ENCODE measurements around the gene OTOA.
"Not testable (repeated sequence)": the region's sequence is repeated elsewhere in the genome, so short reads cannot be mapped to it uniquely, and the experiment has no call there.

The OTOA gene

GRCh38 chr16:21727344-21727743, 63.6 kb downstream of the OTOA start:
- DNase-seq: no peak

- not testable (repeated sequence) for DNase-seq
These were observed 67.5 kb downstream of the OTOA start for GRCh38 chr16:21731233-21731632.

DNA sequence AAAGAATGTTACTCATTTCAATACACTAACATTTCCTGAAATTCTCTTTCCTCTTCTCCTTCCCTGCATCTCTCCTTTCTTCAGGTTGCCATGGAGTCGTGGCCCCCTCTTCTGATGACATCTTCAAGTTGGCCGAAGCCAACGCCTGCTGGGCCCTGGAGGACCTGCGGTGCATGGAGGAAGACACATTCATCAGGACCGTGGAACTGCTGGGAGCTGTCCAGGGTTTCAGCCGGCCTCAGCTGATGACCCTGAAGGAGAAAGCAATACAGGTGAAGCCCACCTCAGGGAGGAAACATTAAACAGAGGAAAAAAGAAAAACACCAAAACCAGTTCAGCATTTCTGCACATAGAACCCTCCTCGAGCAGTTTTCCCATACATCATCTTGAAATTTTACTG, 76.9 kb downstream of the OTOA start:
- not testable (repeated sequence) for DNase-seq

- DNase-seq: not testable (repeated sequence)
These were observed 92.7 kb downstream of the OTOA start for GRCh38 chr16:21756192-21757079.

DNA sequence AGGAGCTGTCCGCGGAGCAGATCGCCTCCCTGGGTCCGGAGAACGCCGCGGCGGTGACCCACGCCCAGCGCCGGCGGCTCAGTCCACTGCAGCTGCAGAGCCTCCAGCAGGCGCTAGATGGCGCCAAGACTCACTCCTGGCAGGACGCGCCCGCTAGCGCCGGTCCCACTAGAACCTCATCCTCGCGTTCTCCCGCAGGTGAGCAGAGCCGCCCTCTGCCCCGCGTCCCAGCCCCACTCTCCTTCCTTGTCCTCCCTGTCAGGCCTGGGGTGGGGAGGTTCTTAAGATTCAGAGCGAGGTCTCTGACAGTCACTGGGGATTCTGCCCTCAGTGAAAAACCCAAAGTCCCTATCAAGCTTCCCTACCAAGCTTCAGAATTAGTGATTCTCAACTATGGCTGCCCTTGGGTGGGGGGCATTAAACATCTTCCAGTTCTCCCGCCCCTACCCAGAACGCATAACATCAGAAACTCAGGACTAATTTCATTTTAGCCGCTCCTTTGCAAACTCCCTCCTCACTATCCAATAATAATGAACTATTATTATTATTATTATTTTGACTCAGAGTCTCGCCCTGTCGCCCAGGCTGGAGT, 93.4 kb downstream of the OTOA start:
- not testable (repeated sequence) for DNase-seq

DNA sequence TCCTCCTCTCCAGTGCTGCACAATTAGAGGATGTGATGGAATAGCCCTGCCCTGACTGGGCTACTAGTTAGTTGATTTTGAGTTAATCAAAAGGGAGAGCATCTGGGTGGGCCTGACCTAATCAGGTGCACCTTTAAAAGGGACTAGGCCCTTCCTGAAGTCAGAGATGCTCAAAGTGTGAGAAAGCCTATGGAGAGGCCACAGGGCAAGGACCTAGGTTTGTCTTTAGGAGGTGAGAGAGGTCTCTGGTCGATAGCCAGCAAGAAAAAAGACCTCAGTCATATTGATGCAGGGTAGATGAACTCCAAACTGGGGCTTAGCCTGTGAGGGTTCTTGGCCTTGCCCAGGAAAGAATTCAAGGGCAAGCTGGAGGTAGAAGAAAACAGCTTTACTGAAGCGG, 104.5 kb downstream of the OTOA start:
- not testable (repeated sequence) for DNase-seq

- not testable (repeated sequence) for DNase-seq
These were observed 105.0 kb downstream of the OTOA start for GRCh38 chr16:21768810-21769209.

DNA sequence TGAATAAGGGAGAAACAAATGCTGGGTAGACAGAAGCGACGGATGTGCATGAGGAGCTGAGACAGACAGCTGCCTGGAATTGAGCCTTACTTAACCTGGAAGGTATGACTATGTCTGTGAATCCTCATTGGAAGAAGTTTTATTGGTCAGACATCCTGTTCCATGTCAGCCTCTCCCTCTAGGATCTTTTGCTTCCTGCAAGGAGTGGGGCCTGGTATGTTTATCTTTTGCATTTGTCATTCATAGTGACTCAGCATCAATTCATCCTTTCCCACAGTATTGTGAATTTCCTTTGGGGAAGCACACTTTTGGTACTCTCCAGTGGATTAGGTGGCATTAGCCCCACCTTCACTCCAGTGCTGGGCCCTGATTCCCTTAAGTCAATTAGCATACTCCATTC, 105.5 kb downstream of the OTOA start:
- not testable (repeated sequence) for DNase-seq

GRCh38 chr16:21770584-21770983, 106.8 kb downstream of the OTOA start:
- not testable (repeated sequence) for DNase-seq

DNA sequence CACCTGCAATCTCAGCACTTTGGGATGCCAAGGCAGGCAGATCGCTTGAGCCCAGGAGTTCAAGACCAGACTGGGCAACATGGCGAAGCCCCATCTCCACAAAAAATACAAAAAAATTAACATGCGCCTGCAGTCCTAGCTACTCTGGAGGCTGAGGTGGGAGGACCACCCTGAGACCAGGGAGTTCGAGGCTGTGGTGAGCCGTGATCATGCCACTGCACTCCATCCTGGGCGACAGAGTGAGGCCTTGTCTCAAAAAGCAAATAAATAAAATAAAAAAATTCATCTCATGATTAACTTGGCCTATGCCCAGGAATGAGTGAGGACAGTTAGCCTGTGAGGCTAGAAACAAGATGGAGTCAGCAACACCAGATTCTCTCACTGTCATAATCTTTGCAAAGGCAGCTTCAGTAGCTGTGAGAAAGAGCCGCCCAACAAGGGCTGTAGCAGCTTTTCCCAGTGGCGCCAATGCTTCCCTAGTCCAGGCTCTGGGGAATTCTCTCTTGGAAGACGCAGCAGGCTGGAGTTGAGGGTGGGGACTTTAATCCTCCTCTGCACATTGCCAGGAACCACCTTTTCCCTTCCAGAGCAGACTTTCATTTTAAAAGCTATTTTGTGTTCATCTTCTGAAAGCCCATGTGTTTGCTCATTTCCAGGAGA, 108.9 kb downstream of the OTOA start:
- not testable (repeated sequence) for DNase-seq

DNA sequence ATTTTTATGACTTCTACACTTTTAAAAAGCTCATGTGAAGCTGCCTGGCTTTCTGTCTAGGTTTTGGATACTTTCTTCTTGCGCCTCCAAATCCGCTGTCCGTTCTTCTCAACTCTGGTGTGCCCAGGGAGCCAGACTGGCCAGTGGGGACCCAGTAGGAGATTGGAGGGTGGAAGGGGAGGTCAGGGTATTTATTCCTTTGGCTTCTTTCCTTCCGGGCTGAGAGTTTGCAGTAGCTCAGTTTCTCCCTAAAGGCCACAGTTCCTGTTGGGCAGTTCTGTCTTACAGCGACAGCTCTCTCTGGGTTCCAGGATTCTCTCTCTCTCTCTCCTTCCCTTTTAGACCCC, 109.4 kb downstream of the OTOA start:
- DNase-seq: not testable (repeated sequence)

DNA sequence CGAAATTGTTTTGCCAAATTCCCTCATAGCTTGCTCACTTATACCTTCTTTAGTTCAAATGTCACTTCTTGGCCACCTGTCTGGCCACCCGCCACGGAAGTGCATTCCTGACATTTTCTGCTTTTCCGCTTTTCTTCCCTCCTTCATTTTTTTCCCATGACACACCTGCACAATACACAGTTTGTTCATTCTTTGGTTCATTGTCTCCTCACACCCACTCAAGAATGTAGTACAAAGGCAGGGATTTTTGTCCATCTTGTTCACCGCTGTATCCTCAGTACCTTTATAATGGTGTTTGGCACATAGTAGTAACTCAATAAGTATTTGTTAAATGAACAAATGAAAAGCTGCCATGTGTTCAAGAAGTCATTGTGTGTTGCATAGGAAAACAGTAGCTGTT, 116.8 kb downstream of the OTOA start:
- DNase-seq: not testable (repeated sequence)

GRCh38 chr16:21790506-21790905, 126.7 kb downstream of the OTOA start:
- DNase-seq: not testable (repeated sequence)

DNA sequence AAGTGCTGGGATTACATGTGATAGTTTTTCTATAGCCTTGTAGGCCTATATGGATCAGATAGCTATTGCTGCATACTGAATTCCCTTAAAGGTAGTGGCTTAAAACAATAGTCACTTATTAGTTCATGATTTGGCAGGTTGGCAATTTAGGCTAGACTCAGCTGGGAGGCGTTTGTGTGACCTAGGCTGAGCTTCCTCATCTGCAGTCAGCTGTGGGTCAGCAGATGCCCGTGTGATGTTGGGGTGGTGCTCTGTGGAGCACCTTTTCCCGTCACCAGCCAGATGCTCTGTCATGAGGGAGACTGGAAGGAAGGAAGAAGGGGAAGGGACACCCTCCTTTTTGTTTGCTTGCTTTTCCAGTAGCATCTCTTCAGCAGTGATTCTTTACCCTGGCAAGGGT, 129.5 kb downstream of the OTOA start:
- not testable (repeated sequence) for DNase-seq

- DNase-seq: not testable (repeated sequence)
These were observed 134.8 kb downstream of the OTOA start for GRCh38 chr16:21798601-21799000.

DNA sequence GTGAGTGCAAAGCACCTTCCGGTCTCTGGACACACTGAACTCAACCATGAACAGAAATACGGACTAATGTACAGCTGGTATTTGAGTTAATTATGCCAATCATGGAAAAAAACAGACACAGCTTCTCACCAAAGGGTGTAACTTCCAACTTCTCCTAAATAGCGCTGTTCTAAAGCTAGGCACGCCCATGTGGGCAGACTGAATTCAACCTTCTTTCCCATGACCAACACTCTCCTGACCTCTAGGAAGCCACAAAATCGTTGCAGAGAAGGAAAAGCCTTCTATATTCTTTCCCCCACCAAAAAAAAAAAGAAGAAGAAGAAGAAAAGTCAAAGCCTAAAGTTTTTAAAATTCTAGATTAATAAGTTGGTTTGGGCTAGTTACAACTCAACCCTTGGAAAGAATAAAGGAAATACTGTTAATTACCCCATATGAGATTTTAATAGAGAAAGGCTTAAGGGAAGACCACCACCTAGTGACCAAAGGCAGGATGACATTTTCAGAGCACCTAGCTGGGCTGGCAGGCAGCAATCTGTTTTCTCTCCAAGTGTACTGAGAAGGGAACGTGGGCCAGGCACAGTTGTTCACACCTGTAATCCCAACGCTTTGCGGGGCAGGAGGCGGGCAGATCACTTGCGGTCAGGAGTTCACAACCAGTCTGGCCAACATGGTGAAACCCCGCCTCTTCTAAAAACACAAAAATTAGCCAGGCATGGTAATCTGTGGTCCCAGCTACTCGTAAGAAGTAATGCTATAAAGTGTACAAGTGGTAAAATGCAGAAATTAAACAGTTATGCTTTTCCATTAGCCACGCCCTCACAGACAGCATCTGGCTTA, 138.0 kb downstream of the OTOA start:
- not testable (repeated sequence) for DNase-seq

DNA sequence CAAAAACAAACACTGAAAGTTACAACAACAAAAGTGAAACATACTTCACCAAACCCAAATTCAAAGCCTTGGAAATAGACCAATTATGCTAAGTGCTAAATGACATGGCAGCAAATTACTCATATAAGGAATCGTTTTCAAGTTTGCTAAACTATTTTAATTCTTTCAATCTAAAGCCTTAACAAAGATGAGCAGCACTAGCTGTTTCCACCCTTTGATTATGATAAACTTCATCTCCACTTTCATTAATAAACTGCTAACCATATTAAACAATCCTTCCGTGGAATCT, 138.6 kb downstream of the OTOA start:
- not testable (repeated sequence) for DNase-seq
